ENCODE data around the gene TJP3.

TJP3 gene

GRCh38 chr19:3725640-3726310 lies 17.6 kb downstream of the TJP3 start:
- Histone ChIP-seq H2BK12ac (ENCODE audit: low read length) (no peak overlapping the region), H3K18ac (ENCODE audit: low read length) (peak overlapping the region; percentile 71), H2BK15ac (ENCODE audit: low read length) (no peak overlapping the region), H3K36me3 (replicated peaks in 1 of 2; ENCODE audit: control insufficient read depth in 2 of 2, insufficient read depth in 2 of 2, low read length in 2 of 2) (no peaks in the 10 kb centered on the region), H4K91ac (ENCODE audit: low read depth, low read length, poor library complexity) (no peak overlapping the region), H3K9ac (ENCODE audit: low read depth, low read length, poor library complexity) (no peak overlapping the region), H3K23ac (ENCODE audit: low read depth, low read length, poor library complexity) (peak overlapping the region; percentile 55), H2BK5ac (ENCODE audit: low read length) (no peak overlapping the region), H3K27ac (replicated peaks; ENCODE audit: low read length) (no peak overlapping the region), H2AK5ac (ENCODE audit: low read depth, low read length) (peak overlapping the region; percentile 56), H3K4me1 (ENCODE audit: control insufficient read depth in 2 of 2, insufficient read depth in 1 of 2, low read depth in 1 of 2, low read length in 2 of 2) (peaks cover 6 to 17% of the 10 kb centered on the region in 2 donors), H2BK120ac (ENCODE audit: low read depth, low read length) (no peak overlapping the region), H3K27me3 (ENCODE audit: control insufficient read depth in 3 of 3, insufficient read depth in 3 of 3, low read depth in 1 of 3, low read length in 3 of 3) (peaks cover 0 to 29% (median 5%) of the 10 kb centered on the region in 3 experiments), H4K8ac (ENCODE audit: low read depth, low read length) (no peak overlapping the region), H3K4me3 (ENCODE audit: low read length in 2 of 2) (peak overlapping the region in 1 of 2 donors; percentile 43), H3K4ac (ENCODE audit: low read length) (no peak overlapping the region), H3K9me3 (replicated peaks in 1 of 2; ENCODE audit: control insufficient read depth in 2 of 2, insufficient read depth in 1 of 2, low read depth in 1 of 2, low read length in 2 of 2) (peaks cover 0 to 3% of the 10 kb centered on the region in 2 donors), H3K14ac (ENCODE audit: low read length) (no peak overlapping the region), H3K4me2 (ENCODE audit: insufficient read depth, low read length, poor library complexity, severe bottlenecking) (peak overlapping the region; percentile 18), H2AFZ (ENCODE audit: low read length) (no peak overlapping the region), H3K79me1 (ENCODE audit: low read depth, low read length) (peaks cover 2% of the 10 kb centered on the region)
- WGBS, 2 donors (ENCODE audit: extremely low coverage in 2 of 2, insufficient read length in 2 of 2, insufficient replicate concordance in 1 of 2), result no CpG with 5 or more reads among the region's 14 CpGs
- DNase-seq (ENCODE audit: low spot score), result no peak

DNA sequence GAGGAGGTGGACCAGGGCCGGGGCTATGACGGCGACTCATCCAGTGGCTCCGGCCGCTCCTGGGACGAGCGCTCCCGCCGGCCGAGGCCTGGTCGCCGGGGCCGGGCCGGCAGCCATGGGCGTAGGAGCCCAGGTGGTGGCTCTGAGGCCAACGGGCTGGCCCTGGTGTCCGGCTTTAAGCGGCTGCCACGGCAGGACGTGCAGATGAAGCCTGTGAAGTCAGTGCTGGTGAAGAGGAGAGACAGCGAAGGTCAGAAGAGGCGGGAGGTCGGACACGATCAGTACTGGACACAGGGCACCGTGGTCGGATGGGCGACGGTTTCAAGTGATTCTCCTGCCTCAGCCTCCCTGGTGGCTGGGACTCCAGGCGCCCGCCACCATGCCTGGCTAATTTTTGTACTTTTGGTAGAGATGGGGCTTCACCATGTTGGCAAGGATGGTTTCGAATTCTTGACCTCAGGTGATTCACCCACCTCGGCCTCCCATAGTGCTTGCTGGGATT lies 22.3 kb downstream of the TJP3 start:
- WGBS, 2 donors (ENCODE audit: extremely low coverage in 2 of 2, insufficient read length in 2 of 2, insufficient replicate concordance in 1 of 2), result no CpG with 5 or more reads among the region's 32 CpGs
- Histone ChIP-seq H3K4me2 (ENCODE audit: insufficient read depth, low read length, poor library complexity, severe bottlenecking) (no peak overlapping the region), H2BK120ac (ENCODE audit: low read depth, low read length) (no peak overlapping the region), H3K36me3 (replicated peaks in 1 of 2; ENCODE audit: control insufficient read depth in 2 of 2, insufficient read depth in 2 of 2, low read length in 2 of 2) (no peaks in the 10 kb centered on the region), H3K79me1 (ENCODE audit: low read depth, low read length) (peaks cover 3% of the 10 kb centered on the region), H2BK12ac (ENCODE audit: low read length) (no peak overlapping the region), H3K14ac (ENCODE audit: low read length) (no peak overlapping the region), H2BK15ac (ENCODE audit: low read length) (no peak overlapping the region), H4K91ac (ENCODE audit: low read depth, low read length, poor library complexity) (no peak overlapping the region), H3K23ac (ENCODE audit: low read depth, low read length, poor library complexity) (peak overlapping the region; percentile 16), H3K4me3 (ENCODE audit: low read length in 2 of 2) (no peak overlapping the region), H3K27ac (replicated peaks; ENCODE audit: low read length) (no peak overlapping the region), H2AFZ (ENCODE audit: low read length) (no peak overlapping the region), H3K18ac (ENCODE audit: low read length) (no peak overlapping the region), H3K9ac (ENCODE audit: low read depth, low read length, poor library complexity) (no peak overlapping the region), H3K4ac (ENCODE audit: low read length) (peak overlapping the region; percentile 37), H2BK5ac (ENCODE audit: low read length) (peak overlapping the region; percentile 82), H3K4me1 (ENCODE audit: control insufficient read depth in 2 of 2, insufficient read depth in 1 of 2, low read depth in 1 of 2, low read length in 2 of 2) (peaks cover 0 to 5% of the 10 kb centered on the region in 2 donors), H3K27me3 (ENCODE audit: control insufficient read depth in 3 of 3, insufficient read depth in 3 of 3, low read depth in 1 of 3, low read length in 3 of 3) (peaks cover 0 to 6% (median 0%) of the 10 kb centered on the region in 3 experiments), H2AK5ac (ENCODE audit: low read depth, low read length) (no peak overlapping the region), H4K8ac (ENCODE audit: low read depth, low read length) (no peak overlapping the region), H3K9me3 (replicated peaks in 1 of 2; ENCODE audit: control insufficient read depth in 2 of 2, insufficient read depth in 1 of 2, low read depth in 1 of 2, low read length in 2 of 2) (peaks cover 0 to 4% of the 10 kb centered on the region in 2 donors)
- no peak for DNase-seq (ENCODE audit: low spot score)

- Histone ChIP-seq H3K4me3 (ENCODE audit: low read length in 2 of 2) (no peak overlapping the region), H3K9ac (ENCODE audit: low read depth, low read length, poor library complexity) (no peak overlapping the region), H2BK15ac (ENCODE audit: low read length) (no peak overlapping the region), H2BK120ac (ENCODE audit: low read depth, low read length) (no peak overlapping the region), H4K8ac (ENCODE audit: low read depth, low read length) (no peak overlapping the region), H3K23ac (ENCODE audit: low read depth, low read length, poor library complexity) (no peak overlapping the region), H3K4ac (ENCODE audit: low read length) (no peak overlapping the region), H3K27me3 (ENCODE audit: control insufficient read depth in 3 of 3, insufficient read depth in 3 of 3, low read depth in 1 of 3, low read length in 3 of 3) (no peaks in the 10 kb centered on the region), H3K9me3 (replicated peaks in 1 of 2; ENCODE audit: control insufficient read depth in 2 of 2, insufficient read depth in 1 of 2, low read depth in 1 of 2, low read length in 2 of 2) (peaks cover 0 to 4% of the 10 kb centered on the region in 2 donors), H2AK5ac (ENCODE audit: low read depth, low read length) (no peak overlapping the region), H3K18ac (ENCODE audit: low read length) (no peak overlapping the region), H3K79me1 (ENCODE audit: low read depth, low read length) (peaks cover 2% of the 10 kb centered on the region), H3K4me2 (ENCODE audit: insufficient read depth, low read length, poor library complexity, severe bottlenecking) (no peak overlapping the region), H4K91ac (ENCODE audit: low read depth, low read length, poor library complexity) (no peak overlapping the region), H3K36me3 (replicated peaks in 1 of 2; ENCODE audit: control insufficient read depth in 2 of 2, insufficient read depth in 2 of 2, low read length in 2 of 2) (no peaks in the 10 kb centered on the region), H2BK12ac (ENCODE audit: low read length) (no peak overlapping the region), H2AFZ (ENCODE audit: low read length) (no peak overlapping the region), H3K4me1 (ENCODE audit: control insufficient read depth in 2 of 2, insufficient read depth in 1 of 2, low read depth in 1 of 2, low read length in 2 of 2) (no peaks in the 10 kb centered on the region), H3K27ac (replicated peaks; ENCODE audit: low read length) (no peak overlapping the region), H2BK5ac (ENCODE audit: low read length) (no peak overlapping the region), H3K14ac (ENCODE audit: low read length) (no peak overlapping the region)
- no CpG with 5 or more reads among the region's 1 CpG for WGBS, 2 donors (ENCODE audit: extremely low coverage in 2 of 2, insufficient read length in 2 of 2, insufficient replicate concordance in 1 of 2)
- DNase-seq (ENCODE audit: low spot score), result no peak
These were observed 23.9 kb downstream of the TJP3 start for GRCh38 chr19:3732108-3732507.

- H3K36me3 ChIP-seq (replicated peaks in 1 of 2; ENCODE audit: control insufficient read depth in 2 of 2, insufficient read depth in 2 of 2, low read length in 2 of 2), result no peaks in the 10 kb centered on the region
- H2BK5ac ChIP-seq (ENCODE audit: low read length), result peak overlapping the region; percentile 73
- no peaks in the 10 kb centered on the region for H3K4me1 ChIP-seq (ENCODE audit: control insufficient read depth in 2 of 2, insufficient read depth in 1 of 2, low read depth in 1 of 2, low read length in 2 of 2)
- no peak overlapping the region for H2BK15ac ChIP-seq (ENCODE audit: low read length)
- H3K4me3 ChIP-seq (ENCODE audit: low read length in 2 of 2), result no peak overlapping the region
- H3K27me3 ChIP-seq (ENCODE audit: control insufficient read depth in 3 of 3, insufficient read depth in 3 of 3, low read depth in 1 of 3, low read length in 3 of 3), result no peaks in the 10 kb centered on the region
- no peak overlapping the region for H3K18ac ChIP-seq (ENCODE audit: low read length)
- H3K23ac ChIP-seq (ENCODE audit: low read depth, low read length, poor library complexity), result no peak overlapping the region
- no peak overlapping the region for H2BK12ac ChIP-seq (ENCODE audit: low read length)
- no peak for DNase-seq (ENCODE audit: low spot score)
- no peak overlapping the region for H3K14ac ChIP-seq (ENCODE audit: low read length)
- H3K79me1 ChIP-seq (ENCODE audit: low read depth, low read length), result peaks cover 2% of the 10 kb centered on the region
- H3K4ac ChIP-seq (ENCODE audit: low read length), result no peak overlapping the region
- H2BK120ac ChIP-seq (ENCODE audit: low read depth, low read length), result no peak overlapping the region
- no peak overlapping the region for H4K91ac ChIP-seq (ENCODE audit: low read depth, low read length, poor library complexity)
- no peak overlapping the region for H3K27ac ChIP-seq (replicated peaks; ENCODE audit: low read length)
- H3K9me3 ChIP-seq (replicated peaks in 1 of 2; ENCODE audit: control insufficient read depth in 2 of 2, insufficient read depth in 1 of 2, low read depth in 1 of 2, low read length in 2 of 2), result peaks cover 0 to 4% of the 10 kb centered on the region in 2 donors
- H3K4me2 ChIP-seq (ENCODE audit: insufficient read depth, low read length, poor library complexity, severe bottlenecking), result no peak overlapping the region
- no CpG with 5 or more reads among the region's 20 CpGs for WGBS, 2 donors (ENCODE audit: extremely low coverage in 2 of 2, insufficient read length in 2 of 2, insufficient replicate concordance in 1 of 2)
- no peak overlapping the region for H2AFZ ChIP-seq (ENCODE audit: low read length)
- peak overlapping the region; percentile 10 for H3K9ac ChIP-seq (ENCODE audit: low read depth, low read length, poor library complexity)
- H4K8ac ChIP-seq (ENCODE audit: low read depth, low read length), result no peak overlapping the region
- no peak overlapping the region for H2AK5ac ChIP-seq (ENCODE audit: low read depth, low read length)
These were observed 25.5 kb downstream of the TJP3 start for GRCh38 chr19:3733549-3734309.
